ENCODE measurements around the gene KCND3. TPM values are rescaled to one million over a fixed set of nuclear protein-coding genes. Genes with fewer than 3 reads are reported as not detected.

KCND3 gene
- total RNA-seq, 1 experiment from 2014 or later: not detected

GRCh38 chr1:111736548-111737215, 252.8 kb downstream of the KCND3 start:
- Histone ChIP-seq H3K9me3 (ENCODE audit: insufficient read depth, low read depth) (no peaks in the 10 kb centered on the region), H3K79me2 (ENCODE audit: low read depth) (no peaks in the 10 kb centered on the region), H2AFZ (no peak overlapping the region), H3F3A (ENCODE audit: insufficient read depth, low read depth) (no peaks in the 10 kb centered on the region; the same call in 1 of the 2 replicates), H4K20me1 (ENCODE audit: insufficient read depth) (0 out of 2 replicates have a peak, but pooled peaks cover 3% of the 10 kb centered on the region), H3K9me2 (ENCODE audit: insufficient read depth) (no peaks in the 10 kb centered on the region), H3K4me2 (no peak overlapping the region), H3K36me3 (ENCODE audit: low read depth) (no peaks in the 10 kb centered on the region), H3K4me1 (replicated peaks; ENCODE audit: insufficient read depth) (peaks cover 13% of the 10 kb centered on the region), H3K27me3 (ENCODE audit: insufficient read depth, low read depth) (peaks cover 12% of the 10 kb centered on the region; the same call in 1 of the 2 replicates), H3K4me3 (no peak overlapping the region), H3K27ac (no peak overlapping the region)
- intact Hi-C loops (cut with micrococcal nuclease; ENCODE audit: unreplicated experiment): no loop called here
- no peak for DNase-seq
- CTCF ChIA-PET: interaction anchor here (0.6 kb wide), 1 partner anchor 516 kb away, joined by 3 read pairs; no protein-coding TSS in a partner anchor
- POLR2A ChIA-PET (ENCODE audit: unreplicated experiment): interaction anchor here (0.6 kb wide), 1 partner anchor 11 kb away, joined by 3 read pairs; no protein-coding TSS in a partner anchor
- BruUV-seq (replicated peaks): no TSS peak
- no peak for TF ChIP-seq CTCF (conservative IDR thresholded peaks at IDR 0.05)
- TF ChIP-seq EZH2 (IDR thresholded peaks at IDR 0.05; ENCODE audit: low read depth): no peak

GRCh38 chr1:111735858-111736544, 253.5 kb downstream of the KCND3 start:
- H3K27ac ChIP-seq: no peak overlapping the region
- CTCF ChIA-PET: interaction anchor here (0.6 kb wide), 1 partner anchor 515 kb away, joined by 3 read pairs; no protein-coding TSS in a partner anchor
- H3K4me1 ChIP-seq (replicated peaks; ENCODE audit: insufficient read depth): peaks cover 13% of the 10 kb centered on the region
- BruUV-seq (replicated peaks): no TSS peak
- POLR2A ChIA-PET (ENCODE audit: unreplicated experiment): no interaction called here
- no peaks in the 10 kb centered on the region for H3K9me3 ChIP-seq (ENCODE audit: insufficient read depth, low read depth)
- no peak for TF ChIP-seq CTCF (conservative IDR thresholded peaks at IDR 0.05)
- no peak for TF ChIP-seq EZH2 (IDR thresholded peaks at IDR 0.05; ENCODE audit: low read depth)
- H3K27me3 ChIP-seq (ENCODE audit: insufficient read depth, low read depth): peaks cover 5% of the 10 kb centered on the region; the same call in 1 of the 2 replicates
- no peak overlapping the region for H3K4me2 ChIP-seq
- no peaks in the 10 kb centered on the region for H3K79me2 ChIP-seq (ENCODE audit: low read depth)
- H2AFZ ChIP-seq: no peak overlapping the region
- no peaks in the 10 kb centered on the region for H3K9me2 ChIP-seq (ENCODE audit: insufficient read depth)
- H3K36me3 ChIP-seq (ENCODE audit: low read depth): no peaks in the 10 kb centered on the region
- H3F3A ChIP-seq (ENCODE audit: insufficient read depth, low read depth): no peaks in the 10 kb centered on the region; the same call in 1 of the 2 replicates
- intact Hi-C loops (cut with micrococcal nuclease; ENCODE audit: unreplicated experiment): no loop called here
- H4K20me1 ChIP-seq (ENCODE audit: insufficient read depth): 0 out of 2 replicates have a peak, but pooled peaks cover 3% of the 10 kb centered on the region
- no peak overlapping the region for H3K4me3 ChIP-seq
- no peak for DNase-seq

GRCh38 chr1:111735321-111735720, 254.1 kb downstream of the KCND3 start:
- intact Hi-C loops (cut with micrococcal nuclease; ENCODE audit: unreplicated experiment): no loop called here
- no TSS peak for BruUV-seq (replicated peaks)
- no peaks in the 10 kb centered on the region for H3K79me2 ChIP-seq (ENCODE audit: low read depth)

More at GRCh38 chr1:111735321-111735720, 254.1 kb downstream of the KCND3 start:
- no peak for DNase-seq
- Histone ChIP-seq H3K4me1 (replicated peaks; ENCODE audit: insufficient read depth) (peaks cover 13% of the 10 kb centered on the region), H3K36me3 (ENCODE audit: low read depth) (no peaks in the 10 kb centered on the region), H3K27me3 (ENCODE audit: insufficient read depth, low read depth) (peaks cover 2% of the 10 kb centered on the region; the same call in 1 of the 2 replicates), H2AFZ (no peak overlapping the region), H3K9me2 (ENCODE audit: insufficient read depth) (no peaks in the 10 kb centered on the region), H3K4me2 (no peak overlapping the region), H3K4me3 (no peak overlapping the region), H4K20me1 (ENCODE audit: insufficient read depth) (0 out of 2 replicates have a peak, but pooled peaks cover 3% of the 10 kb centered on the region), H3K27ac (no peak overlapping the region), H3F3A (ENCODE audit: insufficient read depth, low read depth) (no peaks in the 10 kb centered on the region; the same call in 1 of the 2 replicates), H3K9me3 (ENCODE audit: insufficient read depth, low read depth) (no peaks in the 10 kb centered on the region)
- no peak for TF ChIP-seq EZH2 (IDR thresholded peaks at IDR 0.05; ENCODE audit: low read depth)
- TF ChIP-seq CTCF (conservative IDR thresholded peaks at IDR 0.05): no peak
- CTCF ChIA-PET: no interaction called here
- POLR2A ChIA-PET (ENCODE audit: unreplicated experiment): no interaction called here

Measured in PC-9 (cell line).